ENCODE results near the gene ZNF22. TPM values are rescaled to one million over a fixed set of nuclear protein-coding genes. Genes with fewer than 3 reads are reported as not detected.

The ZNF22 gene
- total RNA-seq, 2 donors from 2014 or later, result 19.3 to 20.5 TPM

GRCh38 chr10:44974082-44974627 lies 26.6 kb upstream of the ZNF22 start:
- no peak for DNase-seq (ENCODE audit: low spot score)
- Histone ChIP-seq H3K27me3 (no peaks in the 10 kb centered on the region), H3K36me3 (peaks cover 52% of the 10 kb centered on the region), H3K27ac (peak overlapping the region; percentile 91 to 96), H3K4me3 (peak overlapping the region; percentile 16 to 65), H3K4me1 (peaks cover 0 to 90% of the 10 kb centered on the region in 2 donors), H3K9me3 (no peaks in the 10 kb centered on the region)
- TF ChIP-seq, protein P1, sequence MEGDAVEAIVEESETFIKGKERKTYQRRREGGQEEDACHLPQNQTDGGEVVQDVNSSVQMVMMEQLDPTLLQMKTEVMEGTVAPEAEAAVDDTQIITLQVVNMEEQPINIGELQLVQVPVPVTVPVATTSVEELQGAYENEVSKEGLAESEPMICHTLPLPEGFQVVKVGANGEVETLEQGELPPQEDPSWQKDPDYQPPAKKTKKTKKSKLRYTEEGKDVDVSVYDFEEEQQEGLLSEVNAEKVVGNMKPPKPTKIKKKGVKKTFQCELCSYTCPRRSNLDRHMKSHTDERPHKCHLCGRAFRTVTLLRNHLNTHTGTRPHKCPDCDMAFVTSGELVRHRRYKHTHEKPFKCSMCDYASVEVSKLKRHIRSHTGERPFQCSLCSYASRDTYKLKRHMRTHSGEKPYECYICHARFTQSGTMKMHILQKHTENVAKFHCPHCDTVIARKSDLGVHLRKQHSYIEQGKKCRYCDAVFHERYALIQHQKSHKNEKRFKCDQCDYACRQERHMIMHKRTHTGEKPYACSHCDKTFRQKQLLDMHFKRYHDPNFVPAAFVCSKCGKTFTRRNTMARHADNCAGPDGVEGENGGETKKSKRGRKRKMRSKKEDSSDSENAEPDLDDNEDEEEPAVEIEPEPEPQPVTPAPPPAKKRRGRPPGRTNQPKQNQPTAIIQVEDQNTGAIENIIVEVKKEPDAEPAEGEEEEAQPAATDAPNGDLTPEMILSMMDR (IDR thresholded peaks at IDR 0.05), result no peak

GRCh38 chr10:44974628-44975430 lies 25.9 kb upstream of the ZNF22 start:
- peaks cover 48% of the 10 kb centered on the region for H3K36me3 ChIP-seq
- no peaks in the 10 kb centered on the region for H3K27me3 ChIP-seq
- H3K4me3 ChIP-seq, result peak overlapping the region; percentile 25 to 65
- DNase-seq (ENCODE audit: low spot score), result peak; percentile 87
- H3K27ac ChIP-seq, result peak overlapping the region; percentile 91 to 96
- TF ChIP-seq, protein P1 (IDR thresholded peaks at IDR 0.05), result peak; percentile 99
- no peaks in the 10 kb centered on the region for H3K9me3 ChIP-seq
- peaks cover 0 to 90% of the 10 kb centered on the region in 2 donors for H3K4me1 ChIP-seq

- H3K27me3 ChIP-seq, result no peaks in the 10 kb centered on the region
- H3K27ac ChIP-seq, result peak overlapping the region; percentile 91 to 96
- no peak for DNase-seq (ENCODE audit: low spot score)
- TF ChIP-seq, protein P1 (IDR thresholded peaks at IDR 0.05), result no peak
- H3K4me1 ChIP-seq, result peaks cover 0 to 93% of the 10 kb centered on the region in 2 donors
- H3K9me3 ChIP-seq, result no peaks in the 10 kb centered on the region
- H3K4me3 ChIP-seq, result peak overlapping the region; percentile 25 to 65
- peaks cover 39% of the 10 kb centered on the region for H3K36me3 ChIP-seq
Measured at GRCh38 chr10:44975431-44976331, 25.0 kb upstream of the ZNF22 start.

- Histone ChIP-seq H3K27ac (peak overlapping the region; percentile 91 to 96), H3K9me3 (no peaks in the 10 kb centered on the region), H3K4me1 (peaks cover 0 to 100% of the 10 kb centered on the region in 2 donors), H3K27me3 (no peaks in the 10 kb centered on the region), H3K4me3 (peak overlapping the region; percentile 60 to 65), H3K36me3 (peaks cover 30% of the 10 kb centered on the region)
- TF ChIP-seq, protein P1 (IDR thresholded peaks at IDR 0.05), result no peak
- no peak for DNase-seq (ENCODE audit: low spot score)
Measured at GRCh38 chr10:44976352-44977198, 24.1 kb upstream of the ZNF22 start.
